ENCODE data around the gene TP63.
"Not testable (repeated sequence)": the region's sequence is repeated elsewhere in the genome, so short reads cannot be mapped to it uniquely, and the experiment has no call there.

Gene TP63

GRCh38 chr3:189631373-189631408 lies at the start of gene TP63:
TP63 (plus strand) TSS chr3:189631389; CDS start chr3:189631516, 127 bp downstream.
- DNase-seq, result no peak

GRCh38 chr3:189582179-189582578 lies 49.0 kb upstream of the TP63 start:
- no peak for DNase-seq

- no peak for DNase-seq
Measured at GRCh38 chr3:189584645-189585044, 46.5 kb upstream of the TP63 start.

- no peak for DNase-seq
Measured at GRCh38 chr3:189586941-189587663, 44.1 kb upstream of the TP63 start.

GRCh38 chr3:189587664-189588040 lies 43.5 kb upstream of the TP63 start:
- DNase-seq, result no peak

GRCh38 chr3:189588070-189588469 lies 43.1 kb upstream of the TP63 start:
- no peak for DNase-seq

GRCh38 chr3:189588475-189589178 lies 42.6 kb upstream of the TP63 start:
- no peak for DNase-seq

- DNase-seq, result no peak
Measured at GRCh38 chr3:189589179-189589569, 42.0 kb upstream of the TP63 start.

GRCh38 chr3:189590223-189590622 lies 41.0 kb upstream of the TP63 start:
- DNase-seq, result no peak

- no peak for DNase-seq
Measured at GRCh38 chr3:189593581-189593980, 37.6 kb upstream of the TP63 start.

GRCh38 chr3:189596078-189596979 lies 34.9 kb upstream of the TP63 start:
- not testable (repeated sequence) for DNase-seq

- DNase-seq, result no peak
Measured at GRCh38 chr3:189597918-189598317, 33.3 kb upstream of the TP63 start.

GRCh38 chr3:189598530-189599225 lies 32.5 kb upstream of the TP63 start:
- no peak for DNase-seq

- DNase-seq, result peak; percentile 69
Measured at GRCh38 chr3:189602471-189602870, 28.7 kb upstream of the TP63 start.

- no peak for DNase-seq
Measured at GRCh38 chr3:189605717-189606116, 25.5 kb upstream of the TP63 start.

- DNase-seq, result no peak
Measured at GRCh38 chr3:189606774-189607173, 24.4 kb upstream of the TP63 start.

- not testable (repeated sequence) for DNase-seq
Measured at GRCh38 chr3:189612641-189613040, 18.5 kb upstream of the TP63 start.

- DNase-seq, result no peak
Measured at GRCh38 chr3:189613122-189613521, 18.1 kb upstream of the TP63 start.

- no peak for DNase-seq
Measured at GRCh38 chr3:189621948-189622603, 9.1 kb upstream of the TP63 start.

- DNase-seq, result no peak
Measured at GRCh38 chr3:189622629-189623028, 8.6 kb upstream of the TP63 start.

GRCh38 chr3:189624130-189624529 lies 7.1 kb upstream of the TP63 start:
- DNase-seq, result no peak

GRCh38 chr3:189625071-189625470 lies 6.1 kb upstream of the TP63 start:
- no peak for DNase-seq

GRCh38 chr3:189625572-189625971 lies 5.6 kb upstream of the TP63 start:
- no peak for DNase-seq

Measured in NCI-H146 (cell line).